H1 (cell line): Measurements from ENCODE around the gene ZNF831.

ENCODE experiments used
- EGR1 ChIP-seq: IDR thresholded peaks from 2 replicates; pipeline ENCODE4 v1.6.1; 2011; ENCODE audit warnings: low read depth, low read length, borderline replicate concordance
- EP300 ChIP-seq, 2 experiments: IDR thresholded peaks; 1 replicate in 1 of 2; 2 replicates in 1 of 2; pipeline ENCODE4 v1.6.1; 2011 to 2012; ENCODE audit warnings: low read depth in 2 of 2, low read length in 2 of 2, mild to moderate bottlenecking in 2 of 2, borderline replicate concordance in 1 of 2, inconsistent platforms in 1 of 2, moderate library complexity in 1 of 2
- GABPA ChIP-seq: IDR thresholded peaks from 2 replicates; pipeline ENCODE4 v1.6.1; 2011; ENCODE audit warnings: mild to moderate bottlenecking, low read length, moderate library complexity, borderline replicate concordance; ENCODE audit not compliant: insufficient read depth
- POLR2AphosphoS5 ChIP-seq: IDR thresholded peaks from 2 replicates; pipeline ENCODE4 v1.6.1; 2011; ENCODE audit warnings: low read depth, low read length
- RAD21 ChIP-seq, 2 experiments: IDR thresholded peaks in 1 of 2; conservative IDR thresholded peaks in 1 of 2; 2 replicates each; pipeline ENCODE4 v1.6.1; 2011; ENCODE audit warnings: low read depth in 2 of 2, low read length in 2 of 2, improper control_type of control experiment in 1 of 2, inconsistent platforms in 1 of 2, mild to moderate bottlenecking in 1 of 2, moderate library complexity in 1 of 2

GRCh38 chr20:59221707-59222252 lies 58.2 kb downstream of the ZNF831 start:
- TF ChIP-seq POLR2AphosphoS5 (no peak), EP300 (IDR thresholded peaks at IDR 0.05; ENCODE audit: borderline replicate concordance in 1 of 2, low read depth in 2 of 2, low read length in 2 of 2) (no peak), GABPA (no peak), EGR1 (no peak), RAD21 (IDR thresholded peaks at IDR 0.05 in 1 of 2, conservative IDR thresholded peaks at IDR 0.05 in 1 of 2; ENCODE audit: low read depth in 2 of 2, low read length in 2 of 2) (no peak)
